T1000 (cell line): ENCODE measurements around the gene MROH7.
"Not testable (repeated sequence)": the region's sequence is repeated elsewhere in the genome, so short reads cannot be mapped to it uniquely, and the experiment has no call there.

Source experiments
- DNase-seq: peaks from one replicate; lab custom pipeline; 2025; ENCODE audit warnings: mixed read lengths; lab: John Stamatoyannopoulos, UW

The MROH7 gene

GRCh38 chr1:54610048-54610447 lies 31.5 kb upstream of the MROH7 start:
- DNase-seq: no peak

- no peak for DNase-seq
Measured at GRCh38 chr1:54610601-54611580, 30.7 kb upstream of the MROH7 start.

- no peak for DNase-seq
Measured at GRCh38 chr1:54611621-54612020, 30.0 kb upstream of the MROH7 start.

- no peak for DNase-seq
Measured at GRCh38 chr1:54614024-54614423, 27.6 kb upstream of the MROH7 start.

GRCh38 chr1:54614563-54614962 lies 27.0 kb upstream of the MROH7 start:
- DNase-seq: no peak

GRCh38 chr1:54615531-54616279 lies 25.9 kb upstream of the MROH7 start:
- DNase-seq: no peak

GRCh38 chr1:54619749-54620148 lies 21.8 kb upstream of the MROH7 start:
- DNase-seq: no peak

- DNase-seq: no peak
Measured at GRCh38 chr1:54623216-54624007, 18.2 kb upstream of the MROH7 start, which contains the start of gene FAM151A. TSS of gene FAM151A (minus strand) at chr1:54623525. CDS start at chr1:54623395, 130 bp downstream.

- DNase-seq: no peak
Measured at GRCh38 chr1:54624466-54625464, 16.8 kb upstream of the MROH7 start.

- no peak for DNase-seq
Measured at GRCh38 chr1:54627196-54627595, 14.4 kb upstream of the MROH7 start.

GRCh38 chr1:54635804-54636203 lies 5.8 kb upstream of the MROH7 start:
- DNase-seq: not testable (repeated sequence)

GRCh38 chr1:54636461-54637446 lies 4.8 kb upstream of the MROH7 start:
- not testable (repeated sequence) for DNase-seq

- DNase-seq: no peak
Measured at GRCh38 chr1:54640361-54640760, 1.2 kb upstream of the MROH7 start.

- no peak for DNase-seq
Measured at GRCh38 chr1:54643736-54644135, 2.1 kb downstream of the MROH7 start.

GRCh38 chr1:54645806-54646676 lies 4.5 kb downstream of the MROH7 start:
- DNase-seq: no peak

GRCh38 chr1:54649130-54649898 lies 7.7 kb downstream of the MROH7 start:
- no peak for DNase-seq

GRCh38 chr1:54649921-54650320 lies 8.3 kb downstream of the MROH7 start:
- DNase-seq: no peak

- DNase-seq: no peak
Measured at GRCh38 chr1:54650417-54650816, 8.8 kb downstream of the MROH7 start.
